GM21381 (cell line): Measurements from ENCODE around the gene CMKLR1.

Source experiments
- ATAC-seq: cut with Tn5 transposase; IDR thresholded peaks from one replicate; pipeline ENCODE4 v1.9.1; 2021; ENCODE audit warnings: mild to moderate bottlenecking, moderate library complexity; ENCODE audit not compliant: unreplicated experiment

The CMKLR1 gene, protein sequence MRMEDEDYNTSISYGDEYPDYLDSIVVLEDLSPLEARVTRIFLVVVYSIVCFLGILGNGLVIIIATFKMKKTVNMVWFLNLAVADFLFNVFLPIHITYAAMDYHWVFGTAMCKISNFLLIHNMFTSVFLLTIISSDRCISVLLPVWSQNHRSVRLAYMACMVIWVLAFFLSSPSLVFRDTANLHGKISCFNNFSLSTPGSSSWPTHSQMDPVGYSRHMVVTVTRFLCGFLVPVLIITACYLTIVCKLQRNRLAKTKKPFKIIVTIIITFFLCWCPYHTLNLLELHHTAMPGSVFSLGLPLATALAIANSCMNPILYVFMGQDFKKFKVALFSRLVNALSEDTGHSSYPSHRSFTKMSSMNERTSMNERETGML

DNA sequence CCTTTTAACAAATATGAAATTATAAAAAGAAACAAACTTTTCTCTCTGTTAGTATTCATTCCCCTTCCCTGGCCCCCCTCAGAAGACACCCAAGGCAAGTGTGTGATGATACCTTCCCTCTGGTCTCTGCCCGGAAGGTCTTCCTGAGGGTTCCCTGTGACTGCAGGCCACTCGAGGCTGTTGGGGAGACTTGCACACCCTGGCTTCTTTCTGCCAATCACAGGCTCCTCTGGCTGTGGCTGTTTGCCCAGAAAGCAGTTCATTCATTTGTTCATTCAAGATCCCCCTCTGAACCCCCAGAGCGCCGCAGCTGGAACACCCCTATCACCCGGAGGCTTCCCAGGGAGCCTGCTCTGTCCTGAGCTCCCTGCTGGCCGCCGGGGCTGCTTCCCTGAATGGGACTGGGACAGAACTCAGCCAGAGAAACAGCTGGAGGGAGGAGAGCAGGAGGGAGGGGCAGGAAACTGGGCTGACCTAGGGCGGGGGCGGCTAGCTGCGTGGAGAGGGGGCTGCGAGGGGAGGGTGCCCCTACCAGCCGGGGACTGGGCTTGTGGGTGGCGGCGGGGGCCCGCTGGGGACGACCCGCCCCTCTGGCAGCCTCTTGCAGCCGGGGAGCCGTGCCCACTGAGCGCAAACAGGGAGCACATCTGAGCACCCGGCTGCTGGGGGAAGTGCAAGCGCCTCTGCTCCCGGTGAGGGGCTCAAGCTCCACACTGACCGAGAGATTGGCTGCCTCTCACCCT lies at the start of gene CMKLR1:
Gene CMKLR1, minus strand, starts transcription at position 397 of the 743 bp plus-strand sequence. CDS start 45,720 bp downstream, outside the sequence.
- ATAC-seq: no peak

- no peak for ATAC-seq
Measured at GRCh38 chr12:108387771-108388170, 48.7 kb upstream of the CMKLR1 start.

DNA sequence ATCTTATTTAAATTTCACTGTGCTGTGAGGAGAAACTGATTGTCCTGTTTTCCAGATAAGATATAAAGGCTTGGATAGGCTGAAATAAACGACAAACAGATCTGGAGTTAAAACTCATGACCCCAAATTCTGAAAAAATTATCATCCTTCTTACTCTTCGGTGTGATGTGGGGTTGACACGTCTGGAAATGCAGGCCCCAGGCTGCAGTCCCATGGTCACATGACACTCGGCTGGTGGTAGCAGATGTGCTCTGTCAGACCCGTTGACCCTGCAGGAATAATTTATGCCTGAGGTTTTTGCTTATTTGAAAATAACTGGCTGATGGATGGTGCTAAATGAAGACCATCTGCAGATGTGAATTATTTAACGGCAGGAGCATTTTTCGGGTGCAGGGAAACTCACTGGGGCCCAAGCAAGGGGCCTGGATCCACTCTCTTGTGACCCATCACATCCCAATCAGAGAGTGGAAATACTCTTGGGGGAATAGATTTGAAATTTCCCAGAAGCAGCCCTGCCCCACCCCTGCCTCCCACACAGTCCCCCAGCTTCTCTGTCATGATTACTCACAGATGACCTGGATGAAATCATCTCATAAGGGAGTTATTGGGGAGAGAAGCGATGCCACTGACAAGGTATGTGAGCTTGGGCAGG lies 47.7 kb upstream of the CMKLR1 start:
- ATAC-seq: no peak

GRCh38 chr12:108382437-108382801 lies 43.3 kb upstream of the CMKLR1 start:
- ATAC-seq: no peak

DNA sequence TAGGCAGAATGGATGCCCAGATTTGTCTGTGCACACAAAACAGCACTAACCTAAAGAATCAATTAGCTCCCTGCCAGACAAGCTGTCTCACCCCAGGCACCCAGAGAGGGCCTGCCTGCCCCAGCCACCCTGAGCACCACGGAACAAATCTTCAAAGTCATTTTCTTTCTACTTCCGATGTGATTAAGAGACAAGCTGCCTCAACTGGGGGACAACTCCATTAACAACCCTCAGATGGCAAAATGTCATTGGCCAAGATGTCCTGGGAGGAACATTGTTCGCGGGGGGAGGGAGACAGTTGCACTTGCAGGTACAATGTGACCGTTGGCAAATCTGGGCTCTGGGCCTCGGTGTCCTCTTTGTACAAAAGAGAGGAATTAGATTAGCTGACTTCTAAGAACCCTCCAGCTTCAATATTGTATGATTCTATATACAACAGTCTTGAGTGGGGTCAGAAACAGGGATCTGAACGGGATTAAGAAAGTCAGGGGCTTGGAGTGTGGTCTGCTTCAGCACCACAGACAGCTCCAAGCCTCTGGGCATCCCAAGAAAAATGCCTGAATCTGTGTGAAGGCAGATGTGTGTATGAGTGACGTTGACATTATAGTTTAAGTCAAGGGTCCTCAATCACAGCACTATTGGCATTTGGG lies 42.8 kb upstream of the CMKLR1 start:
- ATAC-seq: no peak

- ATAC-seq: no peak
Measured at GRCh38 chr12:108380382-108380781, 41.3 kb upstream of the CMKLR1 start.

DNA sequence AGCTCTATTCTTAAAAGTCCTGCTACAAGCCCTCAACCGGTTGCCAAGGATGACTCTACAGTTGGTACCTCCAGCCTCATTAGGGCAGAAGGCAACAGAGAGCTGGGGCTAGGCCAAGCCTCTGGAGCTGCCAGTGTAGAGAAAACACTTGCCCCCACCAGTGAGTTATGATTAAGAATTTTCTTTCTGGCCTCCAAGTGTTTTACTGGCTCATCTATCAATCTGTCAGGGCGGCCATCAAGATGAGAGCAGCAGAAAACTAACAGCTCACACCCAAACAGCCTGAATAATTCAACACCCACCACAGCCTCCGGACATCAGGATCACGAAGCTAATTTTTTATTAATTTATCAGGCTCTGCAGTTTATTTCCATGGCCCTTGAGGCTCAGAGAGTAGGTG lies 40.7 kb upstream of the CMKLR1 start:
- no peak for ATAC-seq

DNA sequence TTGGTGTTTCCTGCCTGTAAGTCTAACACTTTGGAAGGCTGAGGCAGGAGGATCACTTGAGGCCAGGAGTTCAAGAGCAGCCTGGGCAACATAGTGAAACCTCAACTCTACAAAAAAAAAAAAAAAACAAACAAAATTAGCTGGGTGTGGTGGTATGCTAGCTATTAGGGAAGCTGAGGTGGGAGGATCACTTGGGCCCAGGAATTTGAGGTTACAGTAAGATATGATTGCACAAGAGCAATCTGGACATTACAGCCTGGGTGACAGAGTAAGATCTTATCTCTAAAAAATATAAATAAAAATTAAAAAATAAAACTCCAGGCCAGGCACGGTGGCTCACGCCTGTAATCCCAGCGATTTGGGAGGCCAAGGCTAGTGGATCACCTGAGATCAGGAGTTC lies 39.8 kb upstream of the CMKLR1 start:
- no peak for ATAC-seq

DNA sequence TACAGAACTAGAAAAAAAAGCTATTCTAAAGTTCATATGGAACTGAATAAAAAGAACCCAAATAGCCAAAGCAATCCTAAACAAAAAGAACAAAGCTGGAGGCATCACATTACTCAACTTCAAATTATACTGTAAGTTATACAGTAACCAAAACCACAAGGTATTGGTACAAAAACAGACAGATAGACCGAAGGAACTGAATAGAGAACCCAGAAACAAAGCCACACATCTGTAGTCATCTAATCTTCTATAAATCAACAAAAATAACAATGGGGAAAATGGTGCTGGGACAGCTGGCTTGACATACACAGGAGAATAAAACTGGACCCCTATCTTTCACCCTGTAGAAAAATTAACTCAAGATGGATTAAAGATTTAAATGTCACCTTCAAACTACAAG lies 38.1 kb upstream of the CMKLR1 start:
- no peak for ATAC-seq

- no peak for ATAC-seq
Measured at GRCh38 chr12:108375986-108376663, 37.0 kb upstream of the CMKLR1 start.

DNA sequence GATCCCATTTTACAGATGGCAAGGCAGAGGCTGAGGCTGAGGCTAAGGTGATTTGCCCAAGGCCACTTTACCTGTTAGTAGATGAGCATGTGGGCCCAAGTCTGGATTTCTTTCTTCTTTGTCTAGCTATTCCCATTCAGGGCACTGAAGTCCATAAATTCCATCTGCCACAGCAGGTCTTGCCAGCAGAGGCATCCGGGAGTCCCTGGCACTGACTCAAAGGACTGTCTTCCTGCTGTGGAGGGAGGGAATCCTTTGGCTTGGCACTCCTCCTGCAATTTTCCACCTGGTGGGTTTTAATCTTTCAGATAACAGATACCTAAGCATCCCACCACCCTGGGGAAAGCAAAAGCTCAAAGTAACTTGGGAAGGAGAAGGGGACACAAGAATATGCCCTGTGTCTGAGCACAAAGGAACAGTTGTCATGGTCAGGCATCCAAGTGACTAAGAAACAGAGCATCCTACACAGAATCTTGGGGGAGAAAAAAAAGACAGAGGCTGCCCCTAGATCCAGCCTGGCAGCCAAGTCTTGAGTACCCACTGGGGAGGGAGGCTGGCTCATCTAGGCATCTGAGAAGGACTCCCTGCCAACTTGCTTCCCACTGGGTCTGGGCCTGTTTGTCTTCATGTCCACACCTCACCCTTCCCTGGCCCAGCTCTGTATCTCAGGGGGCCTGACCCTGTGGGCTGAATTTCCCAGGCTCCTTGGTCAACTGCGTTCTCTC lies 35.6 kb upstream of the CMKLR1 start:
- ATAC-seq: no peak

- no peak for ATAC-seq
Measured at GRCh38 chr12:108373111-108373510, 34.0 kb upstream of the CMKLR1 start.

DNA sequence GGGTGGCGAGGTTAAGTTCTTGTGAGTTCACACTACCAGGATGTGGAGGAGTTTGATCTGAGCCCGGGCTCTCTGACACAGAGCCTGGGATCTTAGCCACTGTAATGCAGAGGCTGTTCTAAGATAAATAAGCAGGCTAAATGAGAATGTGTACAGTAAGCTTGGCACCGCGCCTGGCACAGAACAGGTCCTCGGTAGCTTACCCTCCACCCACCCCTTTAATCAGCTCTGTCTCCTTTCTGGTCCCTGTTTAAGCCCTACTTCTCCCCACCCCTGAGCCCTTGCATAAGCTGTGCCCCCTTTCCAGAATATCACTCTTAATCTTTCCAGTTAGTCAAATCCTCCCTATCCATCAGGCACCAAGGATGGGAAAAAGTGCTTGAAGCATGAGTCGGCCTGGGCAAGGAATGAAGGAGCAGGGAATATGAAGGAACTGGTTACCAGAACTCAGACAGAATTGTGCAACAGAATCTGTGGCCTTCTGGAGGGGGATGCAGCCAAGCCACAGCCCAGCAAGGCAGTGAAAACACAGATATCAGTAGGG lies 32.8 kb upstream of the CMKLR1 start:
- no peak for ATAC-seq

GRCh38 chr12:108370415-108370814 lies 31.3 kb upstream of the CMKLR1 start:
- ATAC-seq: no peak

GRCh38 chr12:108369736-108370396 lies 30.8 kb upstream of the CMKLR1 start:
- ATAC-seq: no peak

DNA sequence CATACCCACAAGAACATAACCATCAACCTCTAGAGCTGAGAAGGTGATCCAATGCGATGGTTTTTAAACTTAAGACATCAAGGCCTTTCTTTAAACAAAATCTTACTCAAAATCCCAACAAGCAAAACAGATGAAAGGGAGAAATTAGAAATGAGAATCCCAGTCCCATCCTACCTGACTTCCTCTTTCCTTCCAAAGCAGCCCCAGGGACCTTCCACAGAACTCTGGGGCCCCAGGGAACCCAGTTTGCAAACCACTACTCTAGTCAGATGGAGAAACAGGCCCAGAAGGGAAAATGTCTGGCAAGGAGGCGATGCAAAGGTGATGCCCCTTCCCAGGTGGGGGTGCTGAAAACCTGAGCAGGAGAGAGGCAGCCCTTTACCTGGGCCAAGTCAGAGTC lies 29.0 kb upstream of the CMKLR1 start:
- ATAC-seq: no peak

DNA sequence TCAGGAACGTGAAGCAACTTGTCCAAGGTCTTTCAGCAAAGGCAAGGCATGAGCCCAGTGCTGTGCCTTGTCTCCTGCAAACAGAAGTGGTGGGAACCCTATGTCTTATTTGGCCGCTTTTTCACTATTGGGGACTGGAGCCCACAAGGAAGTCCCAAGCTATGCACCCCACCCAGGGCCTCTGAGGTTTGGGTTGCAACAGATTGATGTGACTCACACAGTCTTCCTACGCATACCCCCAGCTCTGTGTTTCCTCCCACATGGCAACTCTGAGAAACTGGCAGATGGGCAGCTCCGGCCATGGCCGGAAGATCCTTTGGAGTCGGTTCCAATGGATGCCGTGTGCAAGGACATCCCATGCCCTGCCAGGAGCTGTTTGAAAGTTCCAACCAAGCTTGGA lies 28.3 kb upstream of the CMKLR1 start:
- no peak for ATAC-seq

- no peak for ATAC-seq
Measured at GRCh38 chr12:108365324-108365723, 26.2 kb upstream of the CMKLR1 start.

DNA sequence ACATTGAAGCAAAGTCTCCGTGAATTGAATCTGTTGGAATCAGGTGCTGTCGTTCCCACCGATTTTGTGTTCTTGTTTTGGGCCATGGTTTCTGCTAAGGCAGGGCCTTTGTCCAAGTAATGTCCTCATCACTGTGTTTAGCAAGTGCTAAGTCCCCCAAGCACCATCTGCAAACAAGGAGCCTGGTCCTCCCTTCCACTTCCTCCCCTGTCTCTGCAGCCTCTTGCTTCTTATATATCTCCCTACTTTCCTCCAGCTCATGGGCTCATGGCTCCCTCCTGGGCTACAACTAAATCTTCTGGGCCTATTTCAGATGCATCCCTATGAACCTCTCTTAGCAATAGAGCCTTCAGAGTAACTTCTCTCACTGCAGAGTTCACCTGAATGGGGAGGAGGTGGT lies 25.8 kb upstream of the CMKLR1 start:
- ATAC-seq: no peak
